HG02981 (cell line): ENCODE measurements around the gene SLC22A23.
A peak's percentile ranks its signal among the peaks of the same experiment; 100 is the strongest.

Experiments
- ATAC-seq: cut with Tn5 transposase; IDR thresholded peaks from one replicate; pipeline ENCODE4 v1.9.1; 2021; ENCODE audit warnings: mild to moderate bottlenecking, moderate library complexity; ENCODE audit not compliant: unreplicated experiment

Gene SLC22A23

DNA sequence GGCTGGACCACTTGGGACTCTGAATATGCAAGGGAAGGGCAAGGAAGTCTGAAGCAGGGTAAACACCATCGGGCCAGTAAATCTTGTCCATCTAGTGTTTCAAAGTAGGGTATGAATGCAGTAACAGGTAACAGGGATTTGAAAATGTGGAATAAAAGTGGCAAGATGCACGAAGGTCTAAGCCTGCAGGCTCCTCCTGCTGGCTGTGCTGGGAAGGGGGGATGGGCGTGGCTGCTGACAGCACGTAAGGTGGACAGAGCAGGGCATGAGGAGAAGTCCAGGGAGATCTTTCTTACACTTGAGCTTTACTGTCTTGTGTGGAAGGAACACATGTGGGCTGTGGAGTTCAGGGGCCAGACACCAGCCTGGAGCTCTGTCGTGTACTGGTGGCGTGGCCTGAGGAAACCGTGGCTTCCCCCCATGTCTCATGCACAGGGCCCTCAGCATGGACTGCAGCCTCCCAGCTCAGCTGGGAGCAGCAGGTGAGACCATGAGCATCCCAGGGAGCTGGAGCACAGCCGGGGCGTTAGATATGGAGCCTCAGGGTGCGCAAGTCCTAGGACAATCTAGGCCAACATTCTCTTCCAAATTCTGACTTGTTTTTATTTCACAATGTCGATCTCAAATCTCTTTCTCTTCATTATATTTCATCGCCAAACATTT, 84.5 kb downstream of the SLC22A23 start:
- ATAC-seq, result no peak

DNA sequence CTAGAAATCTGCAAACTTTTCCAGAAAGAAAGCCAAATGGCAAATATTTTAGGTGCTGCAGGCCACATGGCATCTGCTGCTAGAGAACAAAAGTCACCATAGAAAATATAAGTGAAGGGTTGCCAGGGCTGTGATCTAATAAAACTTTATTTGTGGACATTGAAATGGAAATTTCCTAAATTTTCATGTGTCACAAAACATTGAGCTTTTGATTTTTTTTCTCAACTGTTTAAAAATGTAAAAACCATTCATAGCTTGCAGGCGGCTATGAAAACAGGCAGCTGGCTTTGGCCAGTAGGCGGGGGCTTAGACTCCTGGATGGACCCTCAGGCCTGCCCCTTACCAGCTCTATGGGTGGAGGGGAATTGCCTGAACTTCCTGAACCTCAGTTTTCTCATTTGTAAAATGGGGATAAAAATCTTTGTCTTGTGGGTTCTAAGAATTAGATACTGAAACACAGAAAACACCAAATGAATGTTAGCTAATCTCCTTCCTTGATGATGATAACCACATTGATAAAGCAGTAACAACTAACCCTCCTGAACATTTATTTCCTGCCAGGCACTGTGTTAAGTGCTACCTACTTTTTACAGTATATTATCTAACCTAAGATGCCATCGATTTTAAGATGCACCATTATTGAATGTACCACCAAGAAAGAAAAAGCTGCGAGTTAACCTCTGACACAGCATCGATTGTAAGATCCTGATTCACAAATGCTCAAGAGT, 85.5 kb downstream of the SLC22A23 start:
- no peak for ATAC-seq

DNA sequence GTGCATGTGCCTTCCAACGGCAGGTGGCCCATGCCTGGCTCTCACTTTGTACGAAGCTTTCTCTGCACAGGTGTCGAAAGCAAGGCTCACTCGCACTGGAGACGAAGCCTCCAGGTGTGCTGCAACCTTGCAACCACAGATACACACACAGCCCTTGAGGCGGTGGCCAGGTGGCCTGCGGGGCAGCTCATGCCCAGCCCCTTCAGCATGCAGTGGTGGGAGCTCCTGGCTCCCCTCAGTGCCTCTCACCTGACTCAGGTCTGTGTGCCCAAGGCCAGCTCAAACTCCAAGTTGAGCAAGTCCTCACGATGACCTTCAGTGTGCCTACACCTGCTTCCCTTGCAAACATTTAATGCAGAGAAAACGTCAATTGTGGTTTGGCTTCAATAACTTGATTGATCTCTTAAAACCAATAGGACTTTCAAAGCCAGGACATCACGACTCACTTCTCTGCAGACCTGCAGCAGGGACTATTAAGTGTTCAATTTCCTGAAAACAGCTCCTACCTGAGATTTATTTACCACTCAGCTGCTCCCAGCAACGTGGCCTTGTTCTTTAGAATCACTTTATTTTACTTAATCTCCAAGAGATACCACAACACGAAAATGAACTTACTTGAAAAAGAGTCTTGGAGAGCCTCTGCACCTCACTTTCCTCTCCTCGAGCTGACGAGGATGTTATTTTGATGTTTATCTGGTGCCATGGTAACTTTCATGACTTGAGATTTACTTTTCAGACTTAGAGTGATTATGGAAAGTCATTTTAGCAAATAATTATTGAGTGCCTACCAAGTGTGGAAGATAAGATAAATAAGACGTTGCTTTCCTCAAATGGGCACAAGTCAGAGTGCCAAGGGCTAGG, 86.3 kb downstream of the SLC22A23 start:
- no peak for ATAC-seq

DNA sequence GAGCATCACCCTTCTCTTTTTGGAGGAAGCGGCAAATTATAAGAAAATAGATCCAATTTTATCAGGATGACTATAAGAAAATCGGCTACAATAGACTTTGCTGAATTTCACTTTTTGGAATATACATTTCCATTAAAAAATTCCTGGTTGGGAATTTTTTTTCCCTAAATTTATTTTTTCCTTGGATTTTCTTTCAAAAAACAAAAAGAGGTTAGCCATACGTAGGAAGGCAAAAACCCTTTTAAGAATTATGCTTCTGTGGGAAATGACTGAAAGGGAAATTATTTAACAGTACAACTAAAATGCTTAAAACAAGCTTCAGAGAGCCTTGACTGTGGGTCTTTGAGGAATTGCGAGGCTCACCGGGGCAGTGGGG, 86.9 kb downstream of the SLC22A23 start:
- no peak for ATAC-seq

DNA sequence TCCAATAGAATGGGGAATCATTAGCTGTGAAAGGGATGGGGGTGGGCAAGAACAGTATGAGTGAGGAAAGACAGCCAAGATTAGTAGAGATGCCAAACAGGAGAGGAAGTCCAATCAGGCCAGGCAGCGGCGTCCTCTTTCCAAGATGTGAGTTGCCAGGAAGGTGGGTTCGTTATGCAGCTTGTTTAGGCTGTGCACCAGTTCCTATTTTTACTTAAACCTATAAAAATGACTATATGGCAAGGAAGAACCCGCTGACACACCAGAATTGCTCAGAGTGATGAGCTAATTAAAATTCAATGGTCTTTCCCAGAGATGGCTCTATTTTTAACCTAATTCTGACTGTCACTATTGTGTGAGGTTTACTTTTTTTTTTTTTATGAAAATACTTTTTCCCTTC, 88.2 kb downstream of the SLC22A23 start:
- no peak for ATAC-seq

DNA sequence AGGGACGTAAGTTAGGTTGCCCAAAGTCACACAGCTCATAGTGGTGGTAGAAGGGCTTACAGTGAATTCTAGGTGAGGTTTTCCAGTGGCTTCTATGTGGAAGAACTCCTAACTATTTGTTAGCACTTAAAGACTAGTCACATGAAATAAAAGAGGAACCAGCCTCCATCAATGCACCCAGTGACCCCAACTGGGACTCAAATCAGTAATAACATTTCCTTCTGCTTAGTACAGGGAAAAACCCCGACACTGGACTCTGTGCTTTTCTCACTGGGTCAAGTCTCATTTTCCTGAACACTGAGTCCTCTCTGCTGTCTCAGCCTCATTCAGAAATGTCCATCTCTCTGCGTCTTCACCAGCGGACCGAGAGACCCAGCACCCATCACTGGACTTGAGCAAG, 89.2 kb downstream of the SLC22A23 start:
- no peak for ATAC-seq

DNA sequence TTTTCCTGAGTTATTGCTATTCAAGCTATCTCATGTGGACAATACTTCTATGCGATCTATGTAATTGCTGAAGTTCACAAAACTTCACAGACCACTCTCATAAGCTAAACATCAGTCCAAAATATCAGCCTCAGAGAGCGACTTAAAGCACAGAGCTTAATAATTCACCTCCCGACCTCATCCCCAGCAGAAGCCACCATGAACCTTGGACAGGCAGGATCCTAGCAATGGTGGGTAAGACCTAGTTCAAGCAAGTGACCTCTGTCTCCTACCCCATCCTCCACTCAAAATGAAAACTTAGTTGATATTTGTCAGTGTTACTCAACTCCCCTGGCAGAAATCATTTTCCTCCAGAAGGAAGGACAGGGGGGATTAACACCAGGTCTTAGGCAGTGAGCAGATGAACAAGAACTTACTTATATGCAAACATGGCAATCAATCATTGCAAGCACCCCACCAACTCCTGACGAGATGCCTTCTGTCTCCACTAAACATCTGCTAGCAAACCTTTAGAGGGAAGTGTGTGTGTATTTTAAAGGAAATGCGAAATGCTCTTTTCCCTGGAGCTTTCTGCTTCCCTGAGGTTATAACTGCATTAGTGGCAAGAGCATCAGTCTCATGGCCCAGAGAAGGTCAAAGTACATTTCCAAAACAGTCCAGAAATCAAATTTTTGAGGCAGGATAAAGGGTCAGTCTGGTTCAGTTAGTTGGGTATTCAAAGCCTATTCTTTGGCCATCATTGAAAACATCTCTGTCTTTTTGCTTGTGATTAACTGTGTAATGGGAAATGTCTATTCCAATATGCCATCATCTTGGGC, 90.0 kb downstream of the SLC22A23 start:
- ATAC-seq, result no peak

DNA sequence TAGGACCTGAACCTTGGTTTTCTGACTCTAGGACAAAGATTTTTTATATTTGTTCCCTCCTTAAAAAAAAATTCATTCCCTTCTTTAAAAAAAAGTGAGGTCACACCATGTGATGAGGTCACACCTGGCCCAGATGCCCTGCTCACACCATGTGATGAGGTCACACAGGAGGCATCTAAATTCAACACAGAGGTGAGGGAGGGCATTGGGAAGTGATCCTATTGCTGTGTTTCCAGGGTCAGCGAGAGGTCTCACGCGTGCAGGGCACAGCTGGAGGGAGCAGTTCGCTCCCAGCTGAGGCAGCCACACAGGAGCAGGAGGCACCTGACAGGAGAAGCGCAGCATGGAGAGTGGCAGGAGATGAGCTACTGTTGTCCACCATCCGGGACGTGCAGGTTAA, 92.5 kb downstream of the SLC22A23 start:
- no peak for ATAC-seq

DNA sequence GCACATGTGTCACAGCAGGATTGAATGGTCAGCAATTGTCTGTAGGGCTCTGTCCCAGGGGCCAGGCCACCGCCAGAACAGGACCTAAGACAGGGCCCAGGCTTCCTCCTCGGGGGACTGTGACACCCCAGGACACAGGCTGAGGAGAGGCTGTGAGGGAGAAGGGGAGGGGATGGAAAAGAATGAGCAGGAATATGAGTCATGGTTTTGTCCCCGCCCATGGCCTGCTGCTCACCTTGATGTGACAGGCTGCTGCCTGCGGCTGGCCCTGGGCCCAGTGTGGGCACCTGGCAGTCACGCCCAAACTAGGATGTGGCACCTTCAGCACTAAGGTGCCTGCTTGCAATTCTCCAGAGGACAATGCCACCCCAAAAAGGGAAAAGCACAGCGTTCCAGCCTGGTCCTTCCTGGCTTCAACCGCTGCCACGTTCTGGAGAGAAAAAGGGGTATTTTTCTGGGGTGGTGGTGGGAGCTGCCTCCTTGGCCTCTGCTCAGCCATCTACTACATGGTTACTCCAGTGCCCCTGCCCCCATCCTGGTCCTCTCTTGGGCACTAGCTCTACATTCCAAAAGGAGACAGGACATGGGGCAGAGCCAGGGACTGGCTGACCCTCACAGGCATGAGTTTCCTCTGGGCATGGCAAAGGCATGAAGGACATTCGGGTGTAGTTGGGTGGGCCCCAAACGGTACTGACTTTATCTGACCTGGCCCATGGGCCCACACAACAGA, 93.4 kb downstream of the SLC22A23 start:
- no peak for ATAC-seq

DNA sequence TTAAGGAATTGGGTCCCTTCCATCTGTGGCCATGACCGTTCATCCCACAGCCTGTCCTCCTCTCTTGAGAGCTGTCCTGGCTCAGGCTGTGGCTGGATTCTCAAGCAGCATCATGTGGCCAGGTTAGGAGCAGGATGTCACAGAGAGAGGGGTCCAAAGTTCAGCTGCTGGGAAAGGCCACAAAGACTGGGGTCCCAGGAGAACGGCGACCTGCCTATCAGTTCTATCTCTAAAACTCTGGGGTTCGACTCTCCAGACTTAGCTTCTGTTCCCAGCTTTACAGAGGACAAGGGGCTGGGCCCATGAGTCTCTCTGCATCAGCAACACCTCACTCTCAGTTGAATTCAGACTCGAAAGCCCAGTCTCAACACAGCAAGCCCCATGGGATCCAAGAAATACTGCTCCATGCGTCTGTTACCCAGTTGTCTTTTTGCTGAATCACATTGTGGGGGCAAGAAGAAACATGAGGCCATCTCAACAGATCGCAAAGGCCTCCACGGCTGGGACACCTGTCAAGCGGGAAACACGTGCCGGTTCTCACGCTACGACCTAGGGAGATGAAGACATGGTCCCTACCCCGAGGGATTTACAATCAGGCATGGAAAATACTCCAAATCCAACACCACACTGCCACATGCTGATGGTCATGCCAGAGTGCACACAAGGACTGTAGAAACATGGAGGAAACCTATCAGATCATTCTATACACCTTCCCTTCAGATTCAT, 95.4 kb downstream of the SLC22A23 start:
- ATAC-seq, result no peak

DNA sequence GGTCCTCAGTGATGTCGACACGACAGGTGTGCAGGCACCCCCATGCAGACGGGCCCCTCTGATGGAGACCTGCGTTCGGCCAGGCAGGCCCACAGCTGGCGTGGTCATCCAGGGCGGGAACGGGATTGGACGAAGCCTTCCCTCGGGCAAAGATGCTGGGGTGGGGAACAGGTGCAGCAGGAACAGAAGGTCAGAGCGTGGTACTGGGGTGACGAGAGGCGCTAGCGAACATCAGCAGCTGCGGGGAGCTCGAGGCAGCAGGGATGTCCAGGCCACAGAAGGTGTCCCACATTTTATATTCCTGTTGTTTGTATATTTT, 96.2 kb downstream of the SLC22A23 start:
- no peak for ATAC-seq

DNA sequence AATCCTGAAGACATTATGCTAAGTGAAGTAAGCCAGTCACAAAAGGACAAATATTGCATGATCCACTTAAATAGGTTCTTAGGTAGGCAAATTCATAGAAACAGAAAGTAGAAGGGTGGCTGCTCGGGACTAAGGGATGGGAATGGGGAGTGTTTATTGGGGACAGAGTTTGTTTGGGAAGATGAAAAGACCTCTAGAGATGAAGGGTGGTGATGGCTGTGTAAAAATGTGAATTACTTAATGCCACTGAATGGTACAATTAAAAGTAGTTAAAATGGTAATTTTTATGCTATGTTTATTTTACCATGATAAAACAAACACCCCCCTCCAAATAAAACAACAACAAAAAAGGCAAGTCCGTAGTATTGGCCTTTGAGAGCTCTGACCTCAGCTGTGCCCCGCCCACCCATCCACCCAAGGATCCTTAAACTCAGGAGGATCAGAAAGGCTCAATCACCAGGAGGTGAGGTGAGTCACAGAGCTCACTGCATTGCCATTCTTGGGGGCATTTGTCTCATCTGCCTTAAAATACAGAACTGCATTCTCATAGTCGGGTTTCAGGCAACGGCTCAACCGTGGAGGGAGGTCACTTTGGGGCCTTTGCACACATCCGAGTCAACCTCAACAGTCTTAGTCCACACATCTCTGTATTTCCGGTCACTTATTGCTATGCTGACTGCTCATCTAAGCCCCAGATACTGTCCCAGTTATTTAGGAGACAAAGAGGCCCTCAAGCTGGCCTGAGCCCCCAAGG, 96.7 kb downstream of the SLC22A23 start:
- ATAC-seq, result no peak

DNA sequence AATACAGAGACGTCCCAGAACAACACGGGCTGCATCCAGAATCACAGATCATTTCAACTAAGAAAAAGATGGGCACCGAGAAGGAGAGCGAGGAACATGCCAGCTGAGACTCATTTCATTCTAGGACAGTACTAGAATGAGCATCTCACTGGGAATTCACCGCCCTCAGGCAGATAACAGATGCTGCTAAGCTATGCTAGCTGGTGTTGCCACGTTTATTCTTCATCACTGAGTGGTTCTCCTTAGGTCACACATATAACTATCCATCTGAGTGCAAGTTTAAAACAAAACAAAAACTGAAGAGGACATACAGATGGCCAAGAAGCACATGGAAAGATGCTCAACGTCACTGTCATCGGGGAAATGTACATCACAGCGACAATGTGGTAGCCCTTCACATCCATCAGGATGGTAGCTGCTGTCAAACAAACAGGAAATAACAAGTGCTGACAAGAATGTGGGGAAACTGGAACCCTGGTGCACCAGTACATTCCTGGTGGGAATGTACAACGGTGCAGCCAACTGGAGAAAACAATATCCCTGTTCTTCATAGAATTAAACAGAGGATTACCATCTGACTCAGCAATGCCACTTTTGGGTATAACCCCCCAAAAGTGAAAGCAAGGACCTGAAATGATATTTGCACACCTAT, 97.6 kb downstream of the SLC22A23 start:
- no peak for ATAC-seq

DNA sequence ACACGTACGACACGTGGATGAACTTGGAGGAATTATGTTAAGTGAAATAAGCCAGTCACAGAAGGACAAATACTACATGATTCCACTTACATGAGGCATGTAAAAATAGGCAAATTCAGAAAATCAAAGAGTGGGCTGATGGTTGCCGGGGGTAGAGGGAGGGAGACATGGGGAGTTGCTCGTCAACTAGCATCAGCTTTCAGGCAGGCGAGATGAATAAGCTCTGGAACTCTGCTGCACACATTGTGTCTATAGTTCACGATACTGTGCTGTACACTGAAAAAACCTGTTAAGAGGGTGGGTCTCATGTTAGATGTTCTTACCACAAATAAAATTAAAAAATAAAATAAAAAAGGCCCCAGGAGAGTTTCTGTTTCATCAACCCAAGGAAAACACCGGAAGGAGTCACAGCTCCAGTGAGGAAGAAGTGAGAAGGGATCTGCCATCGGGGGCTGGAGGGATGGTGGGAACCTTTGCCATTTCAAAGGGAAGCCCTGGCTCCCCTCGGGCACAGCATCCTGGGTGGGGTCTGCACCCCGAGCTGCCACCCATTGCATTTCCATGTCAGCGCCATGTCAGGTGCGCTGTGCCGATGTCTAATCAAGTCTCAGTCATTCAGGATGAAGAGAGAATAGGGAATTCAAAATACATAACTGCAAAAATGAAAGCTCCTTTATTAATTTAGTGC, 98.3 kb downstream of the SLC22A23 start:
- no peak for ATAC-seq

DNA sequence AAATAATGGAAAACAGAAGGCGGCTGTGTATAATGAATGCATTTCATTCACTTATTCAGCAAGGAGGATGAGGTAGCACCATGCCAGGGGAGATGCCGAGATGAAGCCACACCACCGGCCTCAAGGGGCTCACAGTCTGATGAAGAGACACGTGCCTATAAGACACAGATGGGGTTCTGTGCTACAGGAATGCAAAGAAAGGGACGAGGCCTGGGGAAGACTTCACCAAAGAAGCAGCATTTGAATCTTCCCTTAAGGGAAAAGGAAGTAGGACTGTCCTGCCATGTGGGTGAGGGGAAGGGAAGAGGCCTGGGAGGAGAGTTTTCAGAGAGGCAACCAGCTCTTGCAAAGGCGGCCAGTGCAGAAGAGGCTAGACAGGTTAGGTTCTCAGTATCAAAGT, 99.2 kb downstream of the SLC22A23 start:
- no peak for ATAC-seq

DNA sequence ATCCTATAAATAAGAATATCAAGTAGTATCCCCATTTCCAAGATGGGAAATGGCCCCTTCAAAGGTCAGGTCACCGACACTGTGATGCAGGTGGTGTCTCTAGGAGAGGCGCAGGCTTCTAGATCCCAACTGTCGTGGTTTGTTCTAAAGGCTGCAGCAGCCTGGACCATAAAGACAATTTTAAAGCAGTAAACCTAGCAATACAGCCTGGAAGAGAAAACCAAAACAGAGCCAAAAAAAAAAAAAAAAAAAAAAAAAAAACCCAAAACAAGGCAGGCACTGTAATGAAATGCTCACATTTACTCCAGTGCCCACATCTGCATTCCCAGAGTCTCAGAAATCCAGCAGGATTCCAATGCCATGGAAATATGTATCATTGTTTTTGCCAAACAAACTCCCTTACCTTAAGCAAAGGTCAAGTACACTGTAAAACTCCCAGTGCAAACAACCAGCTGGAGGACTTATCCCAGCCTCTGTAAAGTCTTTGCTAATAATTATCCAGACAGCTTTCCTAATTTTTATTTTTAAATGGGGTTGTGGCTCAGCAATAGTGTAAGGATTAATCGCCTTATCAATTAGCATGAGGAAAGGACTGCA, 99.9 kb downstream of the SLC22A23 start:
- ATAC-seq, result no peak

DNA sequence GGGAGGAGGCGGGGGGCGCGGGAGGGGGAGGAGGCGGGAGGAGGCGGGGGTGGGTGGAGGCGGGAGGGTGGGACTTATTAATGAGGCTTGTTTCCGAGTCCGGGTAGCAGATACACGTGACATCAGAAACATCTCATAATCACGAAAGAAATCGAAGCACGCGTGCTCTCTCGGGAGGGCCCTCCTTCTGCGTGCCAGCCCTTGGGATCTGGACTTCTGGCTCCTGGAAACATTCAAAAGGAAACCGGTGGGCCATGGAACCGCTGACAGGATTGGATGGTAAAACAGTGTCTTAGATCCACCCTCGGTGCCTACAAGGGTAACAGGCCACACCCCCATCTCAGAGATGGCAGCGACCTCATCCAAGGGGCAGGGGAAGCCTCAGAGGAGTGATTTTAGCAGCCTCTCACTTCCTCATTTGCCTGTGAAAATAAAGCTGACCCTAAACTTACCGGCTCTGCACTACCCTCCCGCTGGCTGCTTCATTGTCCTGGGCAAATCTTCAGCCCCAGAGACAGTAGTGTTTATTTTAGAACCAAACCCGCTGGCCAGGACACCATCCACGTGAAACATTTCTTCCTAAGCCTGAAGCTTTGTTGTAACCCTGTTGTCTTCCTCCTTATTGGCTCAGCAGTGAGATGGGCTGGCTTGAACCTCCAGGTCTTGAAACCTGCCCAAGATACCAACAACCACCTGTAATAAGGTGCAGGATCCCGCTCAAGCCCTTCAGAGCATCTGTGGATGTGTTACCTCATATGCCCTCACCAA, 100.6 kb downstream of the SLC22A23 start:
- ATAC-seq, result peak; percentile 96
